HepG2 (cell line): ENCODE measurements around the gene DRAP1. TPM values are rescaled to one million over a fixed set of nuclear protein-coding genes. Genes with fewer than 3 reads are reported as not detected.

ENCODE experiments used
- ETV5 ChIP-seq: IDR thresholded peaks from 2 replicates; pipeline ENCODE4 v1.6.1; 2018; ENCODE audit warnings: missing biosample characterization, missing genetic modification reagents, inconsistent platforms, borderline replicate concordance
- FIP1L1 ChIP-seq: fragments of 200-400 bp; formaldehyde crosslinking; IDR thresholded peaks from 2 replicates; pipeline ENCODE4 v1.6.1; 2018; ENCODE audit warnings: low read depth, mild to moderate bottlenecking, low read length, moderate library complexity, borderline replicate concordance; ENCODE audit not compliant: insufficient read depth
- HNF1B ChIP-seq: sonication (generic); formaldehyde crosslinking; IDR thresholded peaks from 2 replicates; pipeline ENCODE4 v1.5.1; 2020; ENCODE audit warnings: mild to moderate bottlenecking, moderate library complexity, missing genetic modification reagents
- KDM5A ChIP-seq: fragments of 200-600 bp; sonication (generic); IDR thresholded peaks from 2 replicates; pipeline ENCODE4 v1.7.0; 2018; ENCODE audit warnings: antibody characterized with exemption, mild to moderate bottlenecking, low read length, borderline replicate concordance
- MEF2D ChIP-seq: sonication (generic); formaldehyde crosslinking; IDR thresholded peaks from 2 replicates; pipeline ENCODE4 v1.5.1; 2020; ENCODE audit warnings: mild to moderate bottlenecking, missing genetic modification reagents
- MXD3 ChIP-seq: IDR thresholded peaks from 2 replicates; pipeline ENCODE4 v1.6.1; 2016; ENCODE audit warnings: mild to moderate bottlenecking, missing biosample characterization, missing genetic modification reagents
- PHF8 ChIP-seq: sonication (generic); formaldehyde crosslinking; IDR thresholded peaks from 2 replicates; pipeline ENCODE4 v1.5.0; 2020; ENCODE audit warnings: missing genetic modification reagents
- SNAPC4 ChIP-seq: sonication (generic); formaldehyde crosslinking; IDR thresholded peaks from 2 replicates; pipeline ENCODE4 v1.4.0; 2020; ENCODE audit warnings: mild to moderate bottlenecking, missing genetic modification reagents
- SNAPC5 ChIP-seq: sonication (generic); formaldehyde crosslinking; IDR thresholded peaks from 2 replicates; pipeline ENCODE4 v1.8.1; 2023; ENCODE audit warnings: mild to moderate bottlenecking, missing genetic modification reagents, borderline replicate concordance
- U2AF1 ChIP-seq: fragments of 200-400 bp; formaldehyde crosslinking; optimal IDR thresholded peaks from 2 replicates; pipeline ENCODE3; 2017; ENCODE audit warnings: mild to moderate bottlenecking, low read depth, low read length
- ZFP36L2 ChIP-seq: sonication (generic); formaldehyde crosslinking; IDR thresholded peaks from 2 replicates; pipeline ENCODE4 v1.4.0; 2020; ENCODE audit warnings: missing genetic modification reagents
- ZMAT3 ChIP-seq: sonication (generic); formaldehyde crosslinking; conservative IDR thresholded peaks from 2 replicates; pipeline ENCODE4 v1.7.0; 2021; ENCODE audit warnings: missing genetic modification reagents
- ZMYM4 ChIP-seq: sonication (generic); formaldehyde crosslinking; IDR thresholded peaks from 2 replicates; pipeline ENCODE4 v1.8.1; 2023; ENCODE audit warnings: mild to moderate bottlenecking, missing genetic modification reagents
- ZNF18 ChIP-seq: sonication (generic); formaldehyde crosslinking; IDR thresholded peaks from 2 replicates; pipeline ENCODE4 v1.8.0; 2022; ENCODE audit warnings: mild to moderate bottlenecking, missing genetic modification reagents; ENCODE audit not compliant: insufficient replicate concordance
- ZNF616 ChIP-seq: sonication (generic); formaldehyde crosslinking; IDR thresholded peaks from 2 replicates; pipeline ENCODE4 v1.5.0; 2020; ENCODE audit warnings: low read depth, mild to moderate bottlenecking, missing genetic modification reagents
- ZNF740 ChIP-seq: sonication (generic); formaldehyde crosslinking; IDR thresholded peaks from 2 replicates; pipeline ENCODE4 v1.4.0; 2020; ENCODE audit warnings: missing genetic modification reagents
- polyA plus RNA-seq, 8 experiments: library from polyadenylated mRNA; depleted of rRNA in 3 of 8; stranded (reverse) in 7 of 8; unstranded in 1 of 8; fragments of >200 nt; fragmentation: Illumina TruSeq in 4 of 8; extraction: Trizol in 4 of 8; gene quantifications; 2 replicates each; pipeline versions ENCODE4 v1.2.1 to v1.2.3, GENCODE V29; 2011 to 2016; ENCODE audit warnings: low read depth in 4 of 8, missing spikeins in 1 of 8, mixed read lengths in 1 of 8; ENCODE audit not compliant: insufficient read depth in 1 of 8
- total RNA-seq, 5 experiments: library from RNA; depleted of rRNA; stranded (reverse); fragments of >200 nt; fragmentation: Illumina TruSeq; extraction: Trizol; gene quantifications; 2 replicates each; pipeline ENCODE4 v1.2.3, GENCODE V29; 2016; ENCODE audit warnings: low read depth in 1 of 5

The DRAP1 gene
- total and polyA plus RNA-seq, 2 of the 13 experiments (the other 11 are each of a cell fraction or from before 2014, with no cell fraction given): 46.8 to 52.3 TPM

DNA sequence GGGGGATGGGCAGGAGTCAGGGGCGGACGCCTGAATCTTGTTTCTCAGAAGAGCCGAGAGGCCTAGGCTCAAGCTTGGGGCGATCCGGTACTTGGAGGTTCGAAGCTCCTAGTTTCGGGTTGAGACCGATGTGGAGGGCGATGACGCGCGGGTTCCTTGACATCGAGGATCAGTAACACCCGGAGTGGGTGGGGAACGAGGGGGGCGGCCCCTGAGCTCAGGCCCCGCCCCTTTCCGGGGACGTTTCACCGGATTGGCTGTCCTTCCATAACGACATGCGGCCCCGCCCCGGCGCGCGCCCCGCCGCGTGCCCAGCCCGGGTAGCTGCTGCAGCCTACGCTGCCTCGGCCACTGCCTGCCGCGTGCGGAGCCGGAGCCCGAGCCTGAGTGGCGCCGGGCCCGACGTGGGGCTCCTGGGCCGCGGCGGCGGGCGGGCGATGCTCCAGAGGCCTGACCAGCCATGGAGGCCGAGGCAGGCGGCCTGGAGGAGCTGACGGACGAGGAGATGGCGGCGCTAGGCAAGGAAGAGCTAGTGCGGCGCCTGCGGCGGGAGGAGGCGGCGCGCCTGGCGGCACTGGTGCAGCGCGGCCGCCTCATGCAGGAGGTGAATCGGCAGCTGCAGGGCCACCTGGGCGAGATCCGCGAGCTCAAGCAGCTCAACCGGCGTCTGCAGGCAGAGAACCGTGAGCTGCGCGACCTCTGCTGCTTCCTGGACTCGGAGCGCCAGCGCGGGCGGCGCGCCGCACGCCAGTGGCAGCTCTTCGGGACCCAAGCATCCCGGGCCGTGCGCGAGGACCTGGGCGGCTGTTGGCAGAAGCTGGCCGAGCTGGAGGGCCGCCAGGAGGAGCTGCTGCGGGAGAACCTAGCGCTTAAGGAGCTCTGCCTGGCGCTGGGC lies 28.7 kb upstream of the DRAP1 start, which contains the start of gene CCDC85B (continued):
- no peak for TF ChIP-seq SNAPC4 (CRISPR knock-in tag)
- TF ChIP-seq KDM5A: peak; percentile 21; the same call in 1 of the 2 replicates
- TF ChIP-seq ZNF616 (CRISPR knock-in tag): 0 out of 2 replicates have a peak, but pooled peaks have one; percentile 49
- TF ChIP-seq FIP1L1: 0 out of 2 replicates have a peak, but pooled peaks have one; percentile 22
- peak; percentile 88 for TF ChIP-seq ZMAT3
- no peak for TF ChIP-seq MEF2D (CRISPR knock-in tag)
- no peak for TF ChIP-seq ZFP36L2 (CRISPR knock-in tag)
- TF ChIP-seq MXD3 (CRISPR knock-in tag): peak; percentile 78; the same call in 1 of the 2 replicates
- no peak for TF ChIP-seq U2AF1
- TF ChIP-seq ZMYM4: peak; percentile 33; the same call in 1 of the 2 replicates
- peak; percentile 11; the same call in 1 of the 2 replicates for TF ChIP-seq HNF1B (CRISPR knock-in tag)
- TF ChIP-seq ZNF18 (CRISPR knock-in tag): no peak
- no peak for TF ChIP-seq ETV5 (CRISPR knock-in tag)
- no peak for TF ChIP-seq SNAPC5 (CRISPR knock-in tag)
- peak; percentile 67 for TF ChIP-seq PHF8
- no peak; the same call in 1 of the 2 replicates for TF ChIP-seq ZNF740 (CRISPR knock-in tag)
